Panc1 (cell line): ENCODE results near the gene ARSG. TPM values are rescaled to one million over a fixed set of nuclear protein-coding genes. Genes with fewer than 3 reads are reported as not detected.

Experiments used
- ATAC-seq: fragments of 200-7000 bp; cut with Tn5 transposase; 2 replicates; pipeline ENCODE4 v1.9.1; 2020; ENCODE audit warnings: mild to moderate bottlenecking, moderate library complexity
- BruUV-seq: library from RNA; stranded (reverse); fragments of 400-500 nt; replicated peaks from 2 replicates; lab custom pipeline; 2021; lab: Mats Ljungman, UMichigan
- CTCF ChIA-PET: fragments of 300-600 bp; sonication (Branson Sonifier 250); formaldehyde crosslinking; loops from one replicate; lab custom pipeline; 2022; ENCODE audit warnings: antibody characterized with exemption; lab: Charles Lee
- POLR2A ChIA-PET: fragments of 300-600 bp; sonication (Branson Sonifier 250); formaldehyde crosslinking; loops from one replicate; lab custom pipeline; 2022; ENCODE audit warnings: antibody characterized with exemption; lab: Charles Lee
- DNase-seq: peaks from one replicate; pipeline ENCODE4 v3.0.0-alpha.2; 2010; ENCODE audit warnings: low read depth, low spot score
- H3K27ac ChIP-seq: 2 replicates; pipeline ENCODE4 v1.5.1; 2011; ENCODE audit warnings: mild to moderate bottlenecking, low read length, inconsistent platforms
- H3K27me3 ChIP-seq: fragments of 200-500 bp; sonication (Bioruptor generic); 2 replicates; pipeline ENCODE4 v1.6.0; 2014; ENCODE audit warnings: low read length, inconsistent platforms; ENCODE audit not compliant: control insufficient read depth, insufficient read depth
- H3K36me3 ChIP-seq: fragments of 200-500 bp; sonication (Bioruptor generic); 2 replicates; pipeline ENCODE4 v1.5.1; 2014; ENCODE audit warnings: inconsistent platforms, mild to moderate bottlenecking, low read length, moderate library complexity; ENCODE audit not compliant: control insufficient read depth, insufficient read depth
- H3K4me1 ChIP-seq: 2 replicates; pipeline ENCODE4 v1.5.1; 2011; ENCODE audit warnings: inconsistent platforms, mild to moderate bottlenecking, low read length, moderate library complexity; ENCODE audit not compliant: control insufficient read depth, insufficient read depth
- H3K4me3 ChIP-seq, 2 experiments: 2 replicates each; pipeline ENCODE4 v1.5.1; 2011 to 2012; ENCODE audit warnings: low read depth in 2 of 2, low read length in 2 of 2, mild to moderate bottlenecking in 2 of 2, inconsistent platforms in 1 of 2, moderate library complexity in 1 of 2
- H3K9me3 ChIP-seq: fragments of 200-500 bp; sonication (Bioruptor generic); 2 replicates; pipeline ENCODE4 v1.5.1; 2014; ENCODE audit warnings: low read depth, mild to moderate bottlenecking, inconsistent platforms, low read length, moderate library complexity; ENCODE audit not compliant: control insufficient read depth, insufficient read depth
- CTCF ChIP-seq: fragments of 450-650 bp; IDR thresholded peaks from 2 replicates; pipeline ENCODE4 v1.5.1; 2017; ENCODE audit warnings: mild to moderate bottlenecking
- POLR2AphosphoS5 ChIP-seq: IDR thresholded peaks from 2 replicates; pipeline ENCODE4 v1.6.1; 2012; ENCODE audit warnings: mild to moderate bottlenecking, low read depth, low read length, moderate library complexity
- REST ChIP-seq, 2 experiments: IDR thresholded peaks; 2 replicates each; pipeline ENCODE4 v1.6.1; 2011 to 2012; ENCODE audit warnings: low read depth in 2 of 2, control low read depth in 1 of 2, low read length in 1 of 2, mild to moderate bottlenecking in 1 of 2, moderate library complexity in 1 of 2; ENCODE audit not compliant: insufficient read depth in 1 of 2
- SIN3A ChIP-seq: IDR thresholded peaks from 2 replicates; pipeline ENCODE4 v1.6.1; 2012; ENCODE audit warnings: low read depth, mild to moderate bottlenecking, low read length, moderate library complexity, borderline replicate concordance; ENCODE audit not compliant: insufficient read depth
- TCF7L2 ChIP-seq: IDR thresholded peaks from 2 replicates; pipeline ENCODE4 v1.6.1; 2011; ENCODE audit warnings: mild to moderate bottlenecking, low read depth, low read length, inconsistent platforms
- in situ Hi-C: cut with HindIII; loops from 2 replicates; pipeline ENCODE4 v1.10.0; 2016; ENCODE audit warnings: low sequenced_read_pairs, low pct_unique_long_range_greater_than_20kb
- intact Hi-C: fragments of 100-400 bp; cut with micrococcal nuclease; formaldehyde crosslinking; loops from one replicate; pipeline ENCODE4 v1.10.0; 2022; ENCODE audit not compliant: unreplicated experiment
- total RNA-seq: library from RNA; stranded (reverse); gene quantifications from one replicate; pipeline ENCODE4 v1.2.1, GENCODE V29; 2021; ENCODE audit not compliant: unreplicated experiment

ARSG gene
- total RNA-seq, 1 experiment from 2014 or later = 2.3 TPM

GRCh38 chr17:68425979-68426378, 134.7 kb downstream of the ARSG start:
- no peak overlapping the region for H3K4me3 ChIP-seq
- no peaks in the 10 kb centered on the region for H3K27me3 ChIP-seq
- POLR2A ChIA-PET = no interaction called here
- no TSS peak for BruUV-seq
- no peak for ATAC-seq
- no peaks in the 10 kb centered on the region for H3K9me3 ChIP-seq
- CTCF ChIA-PET = no interaction called here
- no peaks in the 10 kb centered on the region for H3K36me3 ChIP-seq
- DNase-seq = no peak
- no peak overlapping the region for H3K27ac ChIP-seq
- no peaks in the 10 kb centered on the region for H3K4me1 ChIP-seq
- in situ Hi-C loops (no loop called here), intact Hi-C loops (no loop called here)
- TF ChIP-seq SIN3A (no peak), POLR2AphosphoS5 (no peak), REST (IDR thresholded peaks at IDR 0.05; ENCODE audit: insufficient read depth in 1 of 2, low read depth in 2 of 2, low read length in 1 of 2) (no peak), TCF7L2 (no peak), CTCF (no peak)

- CTCF ChIA-PET = no interaction called here
- TF ChIP-seq SIN3A (no peak), REST (IDR thresholded peaks at IDR 0.05; ENCODE audit: insufficient read depth in 1 of 2, low read depth in 2 of 2, low read length in 1 of 2) (no peak), CTCF (no peak), TCF7L2 (no peak), POLR2AphosphoS5 (no peak)
These were observed 136.3 kb downstream of the ARSG start for GRCh38 chr17:68427575-68427974.

More at GRCh38 chr17:68427575-68427974, 136.3 kb downstream of the ARSG start:
- no peaks in the 10 kb centered on the region for H3K27me3 ChIP-seq
- in situ Hi-C loops (no loop called here), intact Hi-C loops (no loop called here)
- no peak overlapping the region for H3K4me3 ChIP-seq
- DNase-seq (no peak), ATAC-seq (no peak)
- no TSS peak for BruUV-seq
- no peaks in the 10 kb centered on the region for H3K36me3 ChIP-seq
- H3K9me3 ChIP-seq = no peaks in the 10 kb centered on the region
- no peaks in the 10 kb centered on the region for H3K4me1 ChIP-seq
- H3K27ac ChIP-seq = no peak overlapping the region
- POLR2A ChIA-PET = no interaction called here
